ENCODE measurements around the gene PPME1.

The PPME1 gene

DNA sequence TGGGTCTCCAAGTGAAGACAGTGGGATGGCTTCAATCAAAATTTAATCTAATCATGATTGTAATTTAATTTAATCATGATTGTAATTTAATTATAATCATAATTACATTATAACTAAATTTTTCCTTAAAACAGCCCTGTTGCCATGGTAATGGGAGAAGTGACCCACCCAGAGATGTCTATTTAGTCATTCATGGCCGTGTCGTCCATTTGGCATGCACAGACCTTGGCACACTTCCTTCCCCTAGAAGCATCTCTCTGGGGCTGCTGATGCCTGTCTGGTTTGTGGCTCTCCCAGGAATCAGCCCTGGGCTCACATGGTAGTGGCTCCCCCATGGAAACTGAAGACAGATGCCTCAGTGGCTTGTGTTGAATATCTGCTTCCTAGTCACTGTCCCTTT is 113.4 kb downstream of the PPME1 start (continued):
- TF ChIP-seq, protein P1, sequence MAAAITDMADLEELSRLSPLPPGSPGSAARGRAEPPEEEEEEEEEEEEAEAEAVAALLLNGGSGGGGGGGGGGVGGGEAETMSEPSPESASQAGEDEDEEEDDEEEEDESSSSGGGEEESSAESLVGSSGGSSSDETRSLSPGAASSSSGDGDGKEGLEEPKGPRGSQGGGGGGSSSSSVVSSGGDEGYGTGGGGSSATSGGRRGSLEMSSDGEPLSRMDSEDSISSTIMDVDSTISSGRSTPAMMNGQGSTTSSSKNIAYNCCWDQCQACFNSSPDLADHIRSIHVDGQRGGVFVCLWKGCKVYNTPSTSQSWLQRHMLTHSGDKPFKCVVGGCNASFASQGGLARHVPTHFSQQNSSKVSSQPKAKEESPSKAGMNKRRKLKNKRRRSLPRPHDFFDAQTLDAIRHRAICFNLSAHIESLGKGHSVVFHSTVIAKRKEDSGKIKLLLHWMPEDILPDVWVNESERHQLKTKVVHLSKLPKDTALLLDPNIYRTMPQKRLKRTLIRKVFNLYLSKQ (tag by site-specific recombination; IDR thresholded peaks at IDR 0.05; ENCODE audit: borderline replicate concordance) = no peak

DNA sequence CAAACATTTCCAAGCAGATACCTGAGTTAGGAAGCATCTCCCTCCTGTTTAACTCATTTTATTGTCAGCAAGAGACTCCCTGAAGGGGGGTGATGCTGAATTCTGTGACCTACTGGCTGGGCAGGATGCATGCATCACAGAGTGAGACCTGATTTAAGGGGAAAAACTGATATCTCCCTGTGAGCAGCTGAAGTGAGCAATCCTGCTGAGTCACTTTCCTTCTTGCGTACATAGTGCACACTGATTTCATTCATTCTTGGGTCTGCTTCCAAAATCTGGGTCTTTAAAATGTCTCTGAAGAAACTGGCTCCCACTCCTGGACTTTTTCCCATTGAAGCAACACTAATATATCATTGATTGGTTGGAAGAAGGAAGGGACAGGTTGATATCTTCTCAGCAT is 117.1 kb downstream of the PPME1 start:
- POLR2A ChIA-PET = no interaction called here

DNA sequence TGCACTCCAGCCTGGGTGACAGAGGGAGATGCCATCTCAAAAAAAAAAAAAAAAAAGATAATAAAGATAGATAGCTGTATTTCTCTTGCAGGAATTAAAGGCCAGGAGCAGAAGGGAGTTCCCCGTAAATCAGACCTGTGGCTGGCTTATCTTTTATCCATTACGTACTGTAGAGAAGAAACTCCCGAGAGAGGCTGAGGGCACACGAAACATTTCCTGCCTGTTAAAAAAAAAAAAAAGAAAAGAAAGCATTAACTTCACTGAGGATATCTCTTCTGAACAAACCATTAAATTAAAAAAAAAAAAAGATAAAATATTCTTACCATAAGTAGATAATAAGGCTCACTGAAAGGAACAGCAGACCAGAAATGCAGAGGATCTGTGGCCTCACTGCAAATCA is 117.8 kb downstream of the PPME1 start:
- ChIA-PET CTCF (no interaction called here), POLR2A (interaction anchor here (0.6 kb wide), 1 partner anchor 422 kb away, joined by 3 read pairs; no protein-coding TSS in a partner anchor)
- Histone ChIP-seq H3K27ac (ENCODE audit: extremely low read depth, low read depth, low read length) (no peak overlapping the region), H3K36me3 (ENCODE audit: control insufficient read depth in 2 of 2, insufficient read depth in 1 of 2, low read length in 2 of 2) (no peaks in the 10 kb centered on the region), H3K9me3 (ENCODE audit: control insufficient read depth, insufficient read depth, low read depth, low read length) (no peaks in the 10 kb centered on the region), H3K4me3 (ENCODE audit: low read depth, low read length) (no peak overlapping the region), H3K4me1 (ENCODE audit: control insufficient read depth, insufficient read depth, low read length) (no peaks in the 10 kb centered on the region)
- TF ChIP-seq, protein P2, sequence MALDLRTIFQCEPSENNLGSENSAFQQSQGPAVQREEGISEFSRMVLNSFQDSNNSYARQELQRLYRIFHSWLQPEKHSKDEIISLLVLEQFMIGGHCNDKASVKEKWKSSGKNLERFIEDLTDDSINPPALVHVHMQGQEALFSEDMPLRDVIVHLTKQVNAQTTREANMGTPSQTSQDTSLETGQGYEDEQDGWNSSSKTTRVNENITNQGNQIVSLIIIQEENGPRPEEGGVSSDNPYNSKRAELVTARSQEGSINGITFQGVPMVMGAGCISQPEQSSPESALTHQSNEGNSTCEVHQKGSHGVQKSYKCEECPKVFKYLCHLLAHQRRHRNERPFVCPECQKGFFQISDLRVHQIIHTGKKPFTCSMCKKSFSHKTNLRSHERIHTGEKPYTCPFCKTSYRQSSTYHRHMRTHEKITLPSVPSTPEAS (tag by site-specific recombination; IDR thresholded peaks at IDR 0.05) = no peak
- TF ChIP-seq ZNF19 (tag by site-specific recombination; IDR thresholded peaks at IDR 0.05; ENCODE audit: low read depth) (no peak), ZNF514 (tag by site-specific recombination; IDR thresholded peaks at IDR 0.05) (no peak), ZBTB7A (tag by site-specific recombination; IDR thresholded peaks at IDR 0.05; ENCODE audit: low read depth) (no peak), ZFHX2 (tag by site-specific recombination; conservative IDR thresholded peaks at IDR 0.05) (no peak), ZIC2 (tag by site-specific recombination; IDR thresholded peaks at IDR 0.05) (no peak), GLI4 (tag by site-specific recombination; IDR thresholded peaks at IDR 0.05) (no peak), GFI1B (tag by site-specific recombination; IDR thresholded peaks at IDR 0.05) (no peak)
- TF ChIP-seq, protein P3, sequence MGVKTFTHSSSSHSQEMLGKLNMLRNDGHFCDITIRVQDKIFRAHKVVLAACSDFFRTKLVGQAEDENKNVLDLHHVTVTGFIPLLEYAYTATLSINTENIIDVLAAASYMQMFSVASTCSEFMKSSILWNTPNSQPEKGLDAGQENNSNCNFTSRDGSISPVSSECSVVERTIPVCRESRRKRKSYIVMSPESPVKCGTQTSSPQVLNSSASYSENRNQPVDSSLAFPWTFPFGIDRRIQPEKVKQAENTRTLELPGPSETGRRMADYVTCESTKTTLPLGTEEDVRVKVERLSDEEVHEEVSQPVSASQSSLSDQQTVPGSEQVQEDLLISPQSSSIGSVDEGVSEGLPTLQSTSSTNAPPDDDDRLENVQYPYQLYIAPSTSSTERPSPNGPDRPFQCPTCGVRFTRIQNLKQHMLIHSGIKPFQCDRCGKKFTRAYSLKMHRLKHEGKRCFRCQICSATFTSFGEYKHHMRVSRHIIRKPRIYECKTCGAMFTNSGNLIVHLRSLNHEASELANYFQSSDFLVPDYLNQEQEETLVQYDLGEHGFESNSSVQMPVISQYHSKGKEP (tag by site-specific recombination; IDR thresholded peaks at IDR 0.05) = no peak
- TF ChIP-seq, protein P4, sequence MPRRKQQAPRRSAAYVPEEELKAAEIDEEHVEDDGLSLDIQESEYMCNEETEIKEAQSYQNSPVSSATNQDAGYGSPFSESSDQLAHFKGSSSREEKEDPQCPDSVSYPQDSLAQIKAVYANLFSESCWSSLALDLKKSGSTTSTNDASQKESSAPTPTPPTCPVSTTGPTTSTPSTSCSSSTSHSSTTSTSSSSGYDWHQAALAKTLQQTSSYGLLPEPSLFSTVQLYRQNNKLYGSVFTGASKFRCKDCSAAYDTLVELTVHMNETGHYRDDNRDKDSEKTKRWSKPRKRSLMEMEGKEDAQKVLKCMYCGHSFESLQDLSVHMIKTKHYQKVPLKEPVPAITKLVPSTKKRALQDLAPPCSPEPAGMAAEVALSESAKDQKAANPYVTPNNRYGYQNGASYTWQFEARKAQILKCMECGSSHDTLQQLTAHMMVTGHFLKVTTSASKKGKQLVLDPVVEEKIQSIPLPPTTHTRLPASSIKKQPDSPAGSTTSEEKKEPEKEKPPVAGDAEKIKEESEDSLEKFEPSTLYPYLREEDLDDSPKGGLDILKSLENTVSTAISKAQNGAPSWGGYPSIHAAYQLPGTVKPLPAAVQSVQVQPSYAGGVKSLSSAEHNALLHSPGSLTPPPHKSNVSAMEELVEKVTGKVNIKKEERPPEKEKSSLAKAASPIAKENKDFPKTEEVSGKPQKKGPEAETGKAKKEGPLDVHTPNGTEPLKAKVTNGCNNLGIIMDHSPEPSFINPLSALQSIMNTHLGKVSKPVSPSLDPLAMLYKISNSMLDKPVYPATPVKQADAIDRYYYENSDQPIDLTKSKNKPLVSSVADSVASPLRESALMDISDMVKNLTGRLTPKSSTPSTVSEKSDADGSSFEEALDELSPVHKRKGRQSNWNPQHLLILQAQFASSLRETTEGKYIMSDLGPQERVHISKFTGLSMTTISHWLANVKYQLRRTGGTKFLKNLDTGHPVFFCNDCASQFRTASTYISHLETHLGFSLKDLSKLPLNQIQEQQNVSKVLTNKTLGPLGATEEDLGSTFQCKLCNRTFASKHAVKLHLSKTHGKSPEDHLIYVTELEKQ (tag by site-specific recombination; IDR thresholded peaks at IDR 0.05; ENCODE audit: borderline replicate concordance) = no peak
- TF ChIP-seq, protein P5, sequence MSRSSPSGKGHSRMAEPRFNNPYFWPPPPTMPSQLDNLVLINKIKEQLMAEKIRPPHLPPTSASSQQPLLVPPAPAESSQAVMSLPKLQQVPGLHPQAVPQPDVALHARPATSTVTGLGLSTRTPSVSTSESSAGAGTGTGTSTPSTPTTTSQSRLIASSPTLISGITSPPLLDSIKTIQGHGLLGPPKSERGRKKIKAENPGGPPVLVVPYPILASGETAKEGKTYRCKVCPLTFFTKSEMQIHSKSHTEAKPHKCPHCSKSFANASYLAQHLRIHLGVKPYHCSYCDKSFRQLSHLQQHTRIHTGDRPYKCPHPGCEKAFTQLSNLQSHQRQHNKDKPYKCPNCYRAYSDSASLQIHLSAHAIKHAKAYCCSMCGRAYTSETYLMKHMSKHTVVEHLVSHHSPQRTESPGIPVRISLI (tag by site-specific recombination; IDR thresholded peaks at IDR 0.05) = no peak
- TF ChIP-seq, protein P6, sequence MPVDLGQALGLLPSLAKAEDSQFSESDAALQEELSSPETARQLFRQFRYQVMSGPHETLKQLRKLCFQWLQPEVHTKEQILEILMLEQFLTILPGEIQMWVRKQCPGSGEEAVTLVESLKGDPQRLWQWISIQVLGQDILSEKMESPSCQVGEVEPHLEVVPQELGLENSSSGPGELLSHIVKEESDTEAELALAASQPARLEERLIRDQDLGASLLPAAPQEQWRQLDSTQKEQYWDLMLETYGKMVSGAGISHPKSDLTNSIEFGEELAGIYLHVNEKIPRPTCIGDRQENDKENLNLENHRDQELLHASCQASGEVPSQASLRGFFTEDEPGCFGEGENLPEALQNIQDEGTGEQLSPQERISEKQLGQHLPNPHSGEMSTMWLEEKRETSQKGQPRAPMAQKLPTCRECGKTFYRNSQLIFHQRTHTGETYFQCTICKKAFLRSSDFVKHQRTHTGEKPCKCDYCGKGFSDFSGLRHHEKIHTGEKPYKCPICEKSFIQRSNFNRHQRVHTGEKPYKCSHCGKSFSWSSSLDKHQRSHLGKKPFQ (tag by site-specific recombination; IDR thresholded peaks at IDR 0.05) = no peak

More for the DNA sequence above, 117.1 kb downstream of the PPME1 start:
- CTCF ChIA-PET = interaction anchor here (1.4 kb wide), 1 partner anchor 32 kb away, joined by 5 read pairs; no protein-coding TSS in a partner anchor
- Histone ChIP-seq H3K36me3 (ENCODE audit: control insufficient read depth in 2 of 2, insufficient read depth in 1 of 2, low read length in 2 of 2) (no peaks in the 10 kb centered on the region), H3K4me1 (ENCODE audit: control insufficient read depth, insufficient read depth, low read length) (no peaks in the 10 kb centered on the region), H3K4me3 (ENCODE audit: low read depth, low read length) (no peak overlapping the region), H3K9me3 (ENCODE audit: control insufficient read depth, insufficient read depth, low read depth, low read length) (no peaks in the 10 kb centered on the region), H3K27ac (ENCODE audit: extremely low read depth, low read depth, low read length) (no peak overlapping the region)
- TF ChIP-seq ZNF776 (tag by site-specific recombination; IDR thresholded peaks at IDR 0.05; ENCODE audit: borderline replicate concordance) = no peak
- no peak for TF ChIP-seq ZSCAN16 (tag by site-specific recombination; IDR thresholded peaks at IDR 0.05)
- TF ChIP-seq GFI1B (tag by site-specific recombination; IDR thresholded peaks at IDR 0.05) = peak; percentile 54; the same call in 1 of the 2 replicates
- no peak for TF ChIP-seq ZNF121 (tag by site-specific recombination; IDR thresholded peaks at IDR 0.05)
- no peak for TF ChIP-seq ZNF610 (tag by site-specific recombination; IDR thresholded peaks at IDR 0.05; ENCODE audit: borderline replicate concordance)
- TF ChIP-seq FEZF1 (tag by site-specific recombination; IDR thresholded peaks at IDR 0.05) = 0 out of 2 replicates have a peak, but pooled peaks have one; percentile 40
